Neuronal stem cell (in vitro differentiated cells): ENCODE measurements around the gene STAG1.
"Not testable (repeated sequence)": the region's sequence is repeated elsewhere in the genome, so short reads cannot be mapped to it uniquely, and the experiment has no call there.

ENCODE experiments used
- DNase-seq: peaks from one replicate; pipeline ENCODE4 v3.0.0-alpha.2; 2013; ENCODE audit warnings: low spot score
- H2AFZ ChIP-seq: one replicate; pipeline ENCODE4 v1.6.1; 2013; ENCODE audit warnings: mild to moderate bottlenecking, low read length, inconsistent platforms
- H2AK5ac ChIP-seq: 2 replicates; pipeline ENCODE4 v1.6.1; 2013; ENCODE audit warnings: low read depth, mild to moderate bottlenecking, inconsistent platforms, low read length, moderate library complexity, mixed read lengths
- H2BK120ac ChIP-seq: 2 replicates; pipeline ENCODE4 v1.6.1; 2013; ENCODE audit warnings: low read depth, mild to moderate bottlenecking, inconsistent platforms, low read length, moderate library complexity, mixed read lengths
- H2BK12ac ChIP-seq: one replicate; pipeline ENCODE4 v1.6.1; 2013; ENCODE audit warnings: low read length, inconsistent platforms
- H2BK15ac ChIP-seq: 2 replicates; pipeline ENCODE4 v1.6.1; 2013; ENCODE audit warnings: mild to moderate bottlenecking, low read length, inconsistent platforms, mixed read lengths
- H2BK5ac ChIP-seq: one replicate; pipeline ENCODE4 v1.6.1; 2013; ENCODE audit warnings: inconsistent platforms, mild to moderate bottlenecking, low read length, moderate library complexity
- H3K14ac ChIP-seq: one replicate; pipeline ENCODE4 v1.6.1; 2013; ENCODE audit warnings: low read length, inconsistent platforms
- H3K18ac ChIP-seq: 2 replicates; pipeline ENCODE4 v1.6.1; 2013; ENCODE audit warnings: low read length, inconsistent platforms
- H3K23ac ChIP-seq: 2 replicates; pipeline ENCODE4 v1.6.1; 2013; ENCODE audit warnings: low read depth, mild to moderate bottlenecking, mixed read lengths, low read length, inconsistent platforms; ENCODE audit not compliant: poor library complexity
- H3K27ac ChIP-seq: replicated peaks from 3 replicates; pipeline ENCODE4 v1.5.1; 2013; ENCODE audit warnings: low read length, inconsistent platforms
- H3K27me3 ChIP-seq, 3 experiments: 2 replicates each; pipeline ENCODE4 v1.6.1; 2013; ENCODE audit warnings: low read length in 3 of 3, mild to moderate bottlenecking in 2 of 3, inconsistent platforms in 1 of 3, low read depth in 1 of 3, mixed read lengths in 1 of 3, moderate library complexity in 1 of 3; ENCODE audit not compliant: control insufficient read depth in 3 of 3, insufficient read depth in 3 of 3
- H3K36me3 ChIP-seq, 2 donors: replicated peaks in 1 of 2; 2 replicates each; pipeline ENCODE4 v1.6.1; 2013; ENCODE audit warnings: low read length in 2 of 2; ENCODE audit not compliant: control insufficient read depth in 2 of 2, insufficient read depth in 2 of 2
- H3K4ac ChIP-seq: 2 replicates; pipeline ENCODE4 v1.6.1; 2013; ENCODE audit warnings: inconsistent platforms, mild to moderate bottlenecking, low read length, moderate library complexity
- H3K4me1 ChIP-seq, 2 donors: 1 replicate in 1 of 2; 2 replicates in 1 of 2; pipeline ENCODE4 v1.6.1; 2013; ENCODE audit warnings: low read length in 2 of 2, low read depth in 1 of 2; ENCODE audit not compliant: control insufficient read depth in 2 of 2, insufficient read depth in 1 of 2
- H3K4me2 ChIP-seq: one replicate; pipeline ENCODE4 v1.6.1; 2013; ENCODE audit warnings: mild to moderate bottlenecking, low read length, inconsistent platforms; ENCODE audit not compliant: insufficient read depth, poor library complexity, severe bottlenecking
- H3K4me3 ChIP-seq, 2 donors: 2 replicates each; pipeline ENCODE4 v1.5.1; 2013; ENCODE audit warnings: low read length in 2 of 2, mild to moderate bottlenecking in 2 of 2, inconsistent platforms in 1 of 2, moderate library complexity in 1 of 2
- H3K79me1 ChIP-seq: one replicate; pipeline ENCODE4 v1.6.1; 2013; ENCODE audit warnings: low read depth, mild to moderate bottlenecking, inconsistent platforms, low read length, moderate library complexity
- H3K9ac ChIP-seq: one replicate; pipeline ENCODE4 v1.6.1; 2013; ENCODE audit warnings: mild to moderate bottlenecking, low read depth, low read length, inconsistent platforms; ENCODE audit not compliant: poor library complexity
- H3K9me3 ChIP-seq, 2 donors: replicated peaks in 1 of 2; 2 replicates each; pipeline versions ENCODE3 to v1.6.1; 2013; ENCODE audit warnings: low read length in 2 of 2, mild to moderate bottlenecking in 2 of 2, inconsistent platforms in 1 of 2, low read depth in 1 of 2, mixed read lengths in 1 of 2, moderate library complexity in 1 of 2; ENCODE audit not compliant: control insufficient read depth in 2 of 2, insufficient read depth in 1 of 2
- H4K8ac ChIP-seq: one replicate; pipeline ENCODE4 v1.6.1; 2013; ENCODE audit warnings: low read depth, mild to moderate bottlenecking, inconsistent platforms, low read length, moderate library complexity
- H4K91ac ChIP-seq: one replicate; pipeline ENCODE4 v1.6.1; 2013; ENCODE audit warnings: low read length, low read depth, mild to moderate bottlenecking, inconsistent platforms; ENCODE audit not compliant: poor library complexity
- WGBS, 2 donors: extraction: QIAGEN DNeasy Blood & Tissue Kit; methylation state at CpG; one replicate each; pipeline ENCODE4 v1.1.7; 2013; ENCODE audit warnings: missing lambda C conversion rate in 2 of 2, mixed read lengths in 1 of 2; ENCODE audit not compliant: insufficient read length in 2 of 2, insufficient replicate concordance in 1 of 2; ENCODE audit errors: extremely low coverage in 2 of 2; 5-methylcytosine and 5-hydroxymethylcytosine counted together

Gene STAG1

GRCh38 chr3:136711277-136711676, 40.9 kb downstream of the STAG1 start:
- H3K18ac ChIP-seq, result no peak overlapping the region
- H2BK12ac ChIP-seq, result no peak overlapping the region
- no peak overlapping the region for H3K27ac ChIP-seq
- H2BK15ac ChIP-seq, result no peak overlapping the region
- peaks cover 0 to 2% of the 10 kb centered on the region in 2 donors for H3K9me3 ChIP-seq
- peaks cover 9% of the 10 kb centered on the region for H3K79me1 ChIP-seq
- no peak overlapping the region for H3K9ac ChIP-seq
- no peak overlapping the region for H2AFZ ChIP-seq
- no peak overlapping the region for H4K8ac ChIP-seq
- no peak overlapping the region for H3K4me3 ChIP-seq
- H3K14ac ChIP-seq, result no peak overlapping the region
- WGBS, 2 donors, result no CpG with 5 or more reads among the region's 7 CpGs
- no peak overlapping the region for H2BK5ac ChIP-seq
- no peak overlapping the region for H2BK120ac ChIP-seq
- H3K23ac ChIP-seq, result no peak overlapping the region
- H3K4ac ChIP-seq, result no peak overlapping the region
- no peak overlapping the region for H2AK5ac ChIP-seq
- no peak overlapping the region for H4K91ac ChIP-seq
- DNase-seq, result no peak
- H3K4me1 ChIP-seq, result no peaks in the 10 kb centered on the region
- no peaks in the 10 kb centered on the region for H3K27me3 ChIP-seq
- H3K4me2 ChIP-seq, result no peak overlapping the region
- H3K36me3 ChIP-seq, result no peaks in the 10 kb centered on the region

DNA sequence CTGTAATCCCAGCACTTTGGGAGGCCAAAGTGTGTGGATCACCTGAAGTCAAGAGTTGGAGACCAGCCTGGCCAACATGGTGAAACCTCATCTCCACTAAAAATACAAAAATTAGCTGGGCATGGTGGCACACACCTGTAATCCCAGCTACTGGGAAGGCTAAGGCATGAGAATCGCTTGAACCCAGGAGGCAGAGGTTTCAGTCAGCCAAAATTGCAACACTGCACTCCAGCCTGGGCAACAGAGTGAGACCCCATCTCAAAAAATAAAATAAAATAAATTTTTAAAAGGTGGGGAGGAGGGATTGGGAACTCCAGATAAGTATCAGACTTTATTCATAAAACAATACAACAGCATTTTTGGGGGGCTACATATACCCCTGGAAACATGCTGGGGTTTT, 42.4 kb downstream of the STAG1 start:
- not testable (repeated sequence) for H3K4ac ChIP-seq, H2BK12ac ChIP-seq, H3K14ac ChIP-seq, H4K91ac ChIP-seq, H3K9me3 ChIP-seq, H3K18ac ChIP-seq, H2AFZ ChIP-seq, H3K4me2 ChIP-seq, H2BK15ac ChIP-seq, H2BK5ac ChIP-seq, H2AK5ac ChIP-seq, H3K4me3 ChIP-seq, H3K27ac ChIP-seq, H3K23ac ChIP-seq, H3K4me1 ChIP-seq, H2BK120ac ChIP-seq, H4K8ac ChIP-seq, H3K27me3 ChIP-seq, H3K9ac ChIP-seq, DNase-seq, H3K36me3 ChIP-seq
- H3K79me1 ChIP-seq, result peaks cover 14% of the 10 kb centered on the region
- WGBS, 2 donors, result no CpG with 5 or more reads among the region's 1 CpG

GRCh38 chr3:136708333-136708985, 43.7 kb downstream of the STAG1 start:
- H3K9ac ChIP-seq, result no peak overlapping the region
- no peaks in the 10 kb centered on the region for H3K36me3 ChIP-seq
- H2AFZ ChIP-seq, result no peak overlapping the region
- H3K9me3 ChIP-seq, result peaks cover 2% of the 10 kb centered on the region in 2 donors
- H3K27me3 ChIP-seq, result no peaks in the 10 kb centered on the region
- no peak overlapping the region for H2BK15ac ChIP-seq
- WGBS, 2 donors, result no CpG with 5 or more reads among the region's 3 CpGs
- H3K14ac ChIP-seq, result no peak overlapping the region
- H4K91ac ChIP-seq, result no peak overlapping the region
- H3K4me3 ChIP-seq, result no peak overlapping the region
- H3K79me1 ChIP-seq, result peaks cover 8% of the 10 kb centered on the region
- H3K4me2 ChIP-seq, result no peak overlapping the region
- H3K18ac ChIP-seq, result no peak overlapping the region
- H3K23ac ChIP-seq, result no peak overlapping the region
- no peak overlapping the region for H2AK5ac ChIP-seq
- DNase-seq, result no peak
- no peak overlapping the region for H3K27ac ChIP-seq
- H4K8ac ChIP-seq, result no peak overlapping the region
- H2BK120ac ChIP-seq, result no peak overlapping the region
- no peak overlapping the region for H3K4ac ChIP-seq
- H3K4me1 ChIP-seq, result no peaks in the 10 kb centered on the region
- H2BK12ac ChIP-seq, result no peak overlapping the region
- H2BK5ac ChIP-seq, result no peak overlapping the region

GRCh38 chr3:136703429-136703828, 48.7 kb downstream of the STAG1 start:
- no peak overlapping the region for H3K27ac ChIP-seq
- no peaks in the 10 kb centered on the region for H3K36me3 ChIP-seq
- no peak overlapping the region for H2BK12ac ChIP-seq
- H3K79me1 ChIP-seq, result peaks cover 7% of the 10 kb centered on the region
- no peak overlapping the region for H3K9ac ChIP-seq
- H3K14ac ChIP-seq, result no peak overlapping the region
- no peak overlapping the region for H2BK120ac ChIP-seq
- no peak overlapping the region for H3K18ac ChIP-seq
- peaks cover 0 to 2% of the 10 kb centered on the region in 2 donors for H3K4me1 ChIP-seq
- H3K4me3 ChIP-seq, result no peak overlapping the region
- H2BK15ac ChIP-seq, result no peak overlapping the region
- no peak overlapping the region for H3K23ac ChIP-seq
- no peak overlapping the region for H2BK5ac ChIP-seq
- no peaks in the 10 kb centered on the region for H3K27me3 ChIP-seq
- no peak overlapping the region for H2AFZ ChIP-seq
- no peak overlapping the region for H4K91ac ChIP-seq
- no CpG with 5 or more reads among the region's 4 CpGs for WGBS, 2 donors
- DNase-seq, result no peak
- no peak overlapping the region for H3K4me2 ChIP-seq
- H4K8ac ChIP-seq, result no peak overlapping the region
- H3K9me3 ChIP-seq, result peaks cover 0 to 9% of the 10 kb centered on the region in 2 donors
- H2AK5ac ChIP-seq, result no peak overlapping the region
- H3K4ac ChIP-seq, result no peak overlapping the region
